ENCODE results near the gene CST11. TPM values are rescaled to one million over a fixed set of nuclear protein-coding genes. Genes with fewer than 3 reads are reported as not detected.

Gene CST11
- total and polyA plus RNA-seq, 12 donors, result not detected

- no peaks in the 10 kb centered on the region for H3K9me3 ChIP-seq (replicated peaks in 1 of 3)
- no peak overlapping the region for H3K4me3 ChIP-seq
- intact Hi-C loops (cut with DNase I), result no loop called here
- 85 to 96% (median 92%) methylated on average over 1 of the region's 1 CpG for WGBS, 4 donors
- H3K4me1 ChIP-seq (replicated peaks in 1 of 2), result peaks cover 43 to 79% of the 10 kb centered on the region in 2 donors
- TF ChIP-seq, protein P1, sequence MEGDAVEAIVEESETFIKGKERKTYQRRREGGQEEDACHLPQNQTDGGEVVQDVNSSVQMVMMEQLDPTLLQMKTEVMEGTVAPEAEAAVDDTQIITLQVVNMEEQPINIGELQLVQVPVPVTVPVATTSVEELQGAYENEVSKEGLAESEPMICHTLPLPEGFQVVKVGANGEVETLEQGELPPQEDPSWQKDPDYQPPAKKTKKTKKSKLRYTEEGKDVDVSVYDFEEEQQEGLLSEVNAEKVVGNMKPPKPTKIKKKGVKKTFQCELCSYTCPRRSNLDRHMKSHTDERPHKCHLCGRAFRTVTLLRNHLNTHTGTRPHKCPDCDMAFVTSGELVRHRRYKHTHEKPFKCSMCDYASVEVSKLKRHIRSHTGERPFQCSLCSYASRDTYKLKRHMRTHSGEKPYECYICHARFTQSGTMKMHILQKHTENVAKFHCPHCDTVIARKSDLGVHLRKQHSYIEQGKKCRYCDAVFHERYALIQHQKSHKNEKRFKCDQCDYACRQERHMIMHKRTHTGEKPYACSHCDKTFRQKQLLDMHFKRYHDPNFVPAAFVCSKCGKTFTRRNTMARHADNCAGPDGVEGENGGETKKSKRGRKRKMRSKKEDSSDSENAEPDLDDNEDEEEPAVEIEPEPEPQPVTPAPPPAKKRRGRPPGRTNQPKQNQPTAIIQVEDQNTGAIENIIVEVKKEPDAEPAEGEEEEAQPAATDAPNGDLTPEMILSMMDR (IDR thresholded peaks at IDR 0.05), result no peak
- no peak for TF ChIP-seq POLR2A (IDR thresholded peaks at IDR 0.05)
- H3K36me3 ChIP-seq (replicated peaks in 1 of 2), result no peaks in the 10 kb centered on the region
- H3K27me3 ChIP-seq, result no peaks in the 10 kb centered on the region
- peak overlapping the region in 1 of 5 donors; percentile 60 for H3K27ac ChIP-seq
- no peak for DNase-seq
Measured at GRCh38 chr20:23406880-23407279, 45.8 kb downstream of the CST11 start.

DNA sequence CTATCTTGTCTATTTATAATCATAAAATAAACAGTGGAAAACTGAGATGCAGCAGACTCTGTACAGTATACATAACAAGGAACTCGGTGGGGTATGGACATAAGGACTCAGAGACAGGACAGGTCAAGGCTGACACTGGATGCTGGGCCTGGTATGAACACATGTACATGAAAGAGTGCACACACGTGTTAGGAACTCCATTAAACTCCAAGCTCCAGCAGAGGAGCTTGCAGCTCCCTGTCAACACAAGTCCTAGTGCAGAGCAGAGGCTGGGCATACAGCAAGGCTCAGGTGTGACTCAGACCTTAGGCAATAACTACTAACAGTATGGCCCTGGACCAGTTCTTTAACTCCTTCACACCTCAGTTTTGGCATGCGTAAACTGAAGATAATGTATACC lies 48.5 kb downstream of the CST11 start:
- peak in 3 of 7 donors; percentile 42 to 53 (median 52) for DNase-seq
- Histone ChIP-seq H3K27ac (no peak overlapping the region), H3K36me3 (replicated peaks in 1 of 2) (no peaks in the 10 kb centered on the region), H3K27me3 (no peaks in the 10 kb centered on the region), H3K4me3 (no peak overlapping the region), H3K4me1 (replicated peaks in 1 of 2) (peaks cover 34 to 74% of the 10 kb centered on the region in 2 donors), H3K9me3 (replicated peaks in 1 of 3) (no peaks in the 10 kb centered on the region)
- TF ChIP-seq, protein P1 (IDR thresholded peaks at IDR 0.05), result no peak
- peak in 1 of 2 donors; percentile 21 for TF ChIP-seq POLR2A (IDR thresholded peaks at IDR 0.05)
- intact Hi-C loops (cut with DNase I), result no loop called here
- 38 to 55% (median 49%) methylated on average over 3 of the region's 3 CpGs for WGBS, 4 donors

- WGBS, 4 donors, result 45 to 56% (median 48%) methylated on average over 5 of the region's 5 CpGs
- Histone ChIP-seq H3K4me1 (replicated peaks in 1 of 2) (peaks cover 29 to 69% of the 10 kb centered on the region in 2 donors), H3K36me3 (replicated peaks in 1 of 2) (no peaks in the 10 kb centered on the region), H3K27ac (no peak overlapping the region), H3K4me3 (no peak overlapping the region), H3K27me3 (no peaks in the 10 kb centered on the region), H3K9me3 (replicated peaks in 1 of 3) (no peaks in the 10 kb centered on the region)
- no peak for DNase-seq
- TF ChIP-seq POLR2A (IDR thresholded peaks at IDR 0.05), result no peak
- TF ChIP-seq, protein P1 (IDR thresholded peaks at IDR 0.05), result no peak
- intact Hi-C loops (cut with DNase I), result no loop called here
Measured at GRCh38 chr20:23403751-23404150, 48.9 kb downstream of the CST11 start.

DNA sequence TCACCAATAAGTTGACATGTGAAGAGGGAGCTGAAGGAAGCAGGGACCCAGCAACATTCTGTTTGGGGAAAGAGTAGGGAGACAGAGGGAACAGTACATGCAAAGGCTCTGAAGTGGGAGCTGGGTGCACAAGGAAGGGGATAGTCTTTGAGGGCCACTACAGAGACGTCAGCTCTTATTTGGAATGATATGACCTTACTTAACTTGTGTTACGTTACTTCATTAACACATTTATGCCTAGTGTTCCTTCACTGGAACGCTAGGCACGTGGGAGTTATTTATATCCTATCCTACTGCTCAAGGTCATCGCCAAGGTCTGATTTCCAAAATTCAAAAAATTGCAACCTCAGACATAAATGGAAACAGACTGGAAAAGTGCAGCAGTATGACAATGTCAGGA lies 51.6 kb downstream of the CST11 start:
- TF ChIP-seq, protein P1 (IDR thresholded peaks at IDR 0.05), result no peak
- no peak for TF ChIP-seq POLR2A (IDR thresholded peaks at IDR 0.05)
- Histone ChIP-seq H3K27me3 (no peaks in the 10 kb centered on the region), H3K36me3 (replicated peaks in 1 of 2) (no peaks in the 10 kb centered on the region), H3K9me3 (replicated peaks in 1 of 3) (no peaks in the 10 kb centered on the region), H3K27ac (peak overlapping the region in 2 of 5 donors; percentile 29 to 59), H3K4me3 (no peak overlapping the region), H3K4me1 (replicated peaks in 1 of 2) (peaks cover 31 to 66% of the 10 kb centered on the region in 2 donors)
- 44 to 64% (median 54%) methylated on average over 5 of the region's 5 CpGs for WGBS, 4 donors
- intact Hi-C loops (cut with DNase I), result no loop called here
- DNase-seq, result no peak

Small RNA genes lying within 50 kb of the gene (small RNA-seq; reads per million reads assigned to genes)
- gene RF00019, result 0 reads per million in 2 donors

Other genes starting within 250 kb of the CST11 start
- gene NXT1, start 102.1 kb downstream of the CST11 start, total RNA-seq, result 10 to 100 TPM; 11.1 to 43.8 (median 17.9) TPM
- 10 to 100 TPM in 2 of 3 donors, 1 to 10 TPM in 1; 9.2 to 17.0 (median 15.5) TPM for gene NXT1, start 102.1 kb downstream of the CST11 start, polyA plus RNA-seq
- 10 to 100 TPM; 11.1 to 31.7 (median 19.6) TPM for gene GZF1, start 90.7 kb downstream of the CST11 start, total RNA-seq
- 10 to 100 TPM in 1 of 3 donors, 1 to 10 TPM in 2; 8.0 to 19.5 (median 8.2) TPM for gene GZF1, start 90.7 kb downstream of the CST11 start, polyA plus RNA-seq
- 10 to 100 TPM; 13.8 to 27.5 (median 20.3) TPM for gene NAPB, start 31.4 kb downstream of the CST11 start, total RNA-seq
- gene NAPB, start 31.4 kb downstream of the CST11 start, polyA plus RNA-seq, result 10 to 100 TPM; 11.8 to 26.8 (median 17.0) TPM
- gene CSTL1, start 13.2 kb downstream of the CST11 start, total RNA-seq, result not detected
- gene CSTL1, start 13.2 kb downstream of the CST11 start, polyA plus RNA-seq, result not detected
- not detected for gene CST8, start 38.2 kb upstream of the CST11 start, total RNA-seq
- not detected for gene CST8, start 38.2 kb upstream of the CST11 start, polyA plus RNA-seq
- gene CST9L, start 115.6 kb upstream of the CST11 start, total RNA-seq, result not detected
- not detected for gene CST9L, start 115.6 kb upstream of the CST11 start, polyA plus RNA-seq
- not detected for gene CST9, start 153.0 kb upstream of the CST11 start, total RNA-seq
- not detected for gene CST9, start 153.0 kb upstream of the CST11 start, polyA plus RNA-seq
- 1,000 to 10,000 TPM in 6 of 9 donors, 100 to 1,000 TPM in 2, 10 to 100 TPM in 1; 92.4 to 1,851 (median 1,207) TPM for gene CST3, start 185.1 kb upstream of the CST11 start, total RNA-seq
- gene CST3, start 185.1 kb upstream of the CST11 start, polyA plus RNA-seq, result 1,000 to 10,000 TPM in 1 of 3 donors, 100 to 1,000 TPM in 2; 320 to 1,309 (median 414) TPM
- gene CST4, start 236.2 kb upstream of the CST11 start, total RNA-seq, result not detected
- not detected for gene CST4, start 236.2 kb upstream of the CST11 start, polyA plus RNA-seq